GM12878 (cell line): ENCODE measurements around the gene BTBD1.

ENCODE experiments used
- CTCF ChIP-seq, 3 experiments: IDR thresholded peaks in 2 of 3; conservative IDR thresholded peaks in 1 of 3; 2 replicates each; pipeline ENCODE4 v1.5.1; 2011; ENCODE audit warnings: low read depth in 3 of 3, low read length in 3 of 3, mild to moderate bottlenecking in 3 of 3, control low read depth in 2 of 3, moderate library complexity in 2 of 3, inconsistent platforms in 1 of 3, mixed read lengths in 1 of 3; ENCODE audit not compliant: control insufficient read depth in 2 of 3, insufficient read depth in 1 of 3; ENCODE audit errors: extremely low read depth in 1 of 3
- ESRRA ChIP-seq: IDR thresholded peaks from 2 replicates; pipeline ENCODE4 v1.6.1; 2012; ENCODE audit warnings: mild to moderate bottlenecking, low read length, improper control_type of control experiment

- TF ChIP-seq CTCF (IDR thresholded peaks at IDR 0.05 in 2 of 3, conservative IDR thresholded peaks at IDR 0.05 in 1 of 3; ENCODE audit: control insufficient read depth in 2 of 3, extremely low read depth in 1 of 3, insufficient read depth in 1 of 3, low read depth in 3 of 3, low read length in 3 of 3), result no peak
- no peak for TF ChIP-seq ESRRA
Measured at GRCh38 chr15:83053151-83053550, 13.9 kb downstream of the BTBD1 start.
